GM12878 (cell line): ENCODE results near the gene ABCF1. TPM values are rescaled to one million over a fixed set of nuclear protein-coding genes. Genes with fewer than 3 reads are reported as not detected.
A peak's percentile ranks its signal among the peaks of the same experiment; 100 is the strongest.

Source experiments
- ATAC-seq: fragments of 200-7000 bp; cut with Tn5 transposase; 3 replicates; pipeline ENCODE4 v1.9.1; 2020; ENCODE audit warnings: mild to moderate bottlenecking, moderate library complexity
- BruUV-seq: library from RNA; stranded (reverse); fragments of 400-500 nt; replicated peaks from 2 replicates; lab custom pipeline; 2021; lab: Mats Ljungman, UMichigan
- CTCF ChIA-PET: fragments of 300-600 bp; sonication (Branson Sonifier 250); formaldehyde crosslinking; extraction: SDS; loops from one replicate; lab custom pipeline; 2021; ENCODE audit warnings: inconsistent platforms; lab: Yijun Ruan, JAX
- POLR2A ChIA-PET: fragments of 350-600 bp; formaldehyde crosslinking; extraction: SDS; loops from one replicate; lab custom pipeline; 2021; ENCODE audit warnings: inconsistent platforms; lab: Charles Lee
- RAD21 ChIA-PET: fragments of 300-600 bp; sonication (Branson Sonifier 250); formaldehyde crosslinking; loops from one replicate; lab custom pipeline; 2023; ENCODE audit warnings: antibody characterized with exemption; ENCODE audit not compliant: unreplicated experiment; lab: Charles Lee
- SMC1A ChIA-PET: fragments of 300-600 bp; sonication (Branson Sonifier 250); formaldehyde crosslinking; loops from one replicate; lab custom pipeline; 2023; ENCODE audit not compliant: unreplicated experiment, uncharacterized antibody; lab: Charles Lee
- DNase-seq: peaks from one replicate; pipeline ENCODE4 v3.0.0-alpha.2; 2011; ENCODE audit warnings: low read depth, low spot score
- FAIRE-seq: peaks from 3 replicates; lab custom pipeline; 2011; peaks lifted over from hg19 to GRCh38; lab: Jason Lieb, UNC
- H2AFZ ChIP-seq: 2 replicates; pipeline ENCODE4 v1.6.0; 2011; ENCODE audit warnings: low read depth, low read length, control low read depth; ENCODE audit not compliant: control insufficient read depth
- H3K27ac ChIP-seq: 2 replicates; pipeline ENCODE4 v1.5.1; 2011; ENCODE audit warnings: control low read depth; ENCODE audit not compliant: control insufficient read depth, insufficient read depth
- H3K27me3 ChIP-seq, 2 experiments: replicated peaks in 1 of 2; 2 replicates each; pipeline versions ENCODE4 v1.6.0 to v1.6.1; 2011; ENCODE audit warnings: low read length in 1 of 2; ENCODE audit not compliant: control insufficient read depth in 2 of 2, insufficient read depth in 2 of 2
- H3K36me3 ChIP-seq, 2 experiments: 2 replicates each; pipeline ENCODE4 v1.5.1; 2011; ENCODE audit warnings: low read length in 1 of 2; ENCODE audit not compliant: control insufficient read depth in 2 of 2, insufficient read depth in 2 of 2
- H3K4me1 ChIP-seq: 2 replicates; pipeline ENCODE4 v1.6.1; 2011; ENCODE audit warnings: mild to moderate bottlenecking, low read length, moderate library complexity, mixed read lengths; ENCODE audit not compliant: control insufficient read depth, insufficient read depth
- H3K4me2 ChIP-seq: 2 replicates; pipeline ENCODE4 v1.6.0; 2011; ENCODE audit warnings: control low read depth; ENCODE audit not compliant: control insufficient read depth, insufficient read depth
- H3K4me3 ChIP-seq: fragments of 200-600 bp; sonication (generic); 2 replicates; pipeline ENCODE4 v1.5.1; 2016
- H3K79me2 ChIP-seq: 2 replicates; pipeline ENCODE4 v1.6.0; 2011; ENCODE audit warnings: low read length; ENCODE audit not compliant: control insufficient read depth, insufficient read depth
- H3K9ac ChIP-seq: 2 replicates; pipeline ENCODE4 v1.8.0; 2011; ENCODE audit warnings: low read length, control low read depth, mixed read lengths; ENCODE audit not compliant: control insufficient read depth, insufficient read depth
- H3K9me3 ChIP-seq: replicated peaks from 3 replicates; pipeline ENCODE4 v1.5.1; 2011; ENCODE audit warnings: mild to moderate bottlenecking, low read length; ENCODE audit not compliant: control insufficient read depth, insufficient read depth
- H4K20me1 ChIP-seq: 2 replicates; pipeline ENCODE4 v1.6.0; 2011; ENCODE audit not compliant: control insufficient read depth, insufficient read depth
- BCL11A ChIP-seq: IDR thresholded peaks from 2 replicates; pipeline ENCODE4 v1.6.1; 2011; ENCODE audit warnings: low read depth, low read length
- FOXK2 ChIP-seq: fragments of 450-650 bp; IDR thresholded peaks from 2 replicates; pipeline ENCODE4 v1.6.1; 2017; ENCODE audit warnings: mild to moderate bottlenecking, moderate library complexity
- POLR2A ChIP-seq: IDR thresholded peaks from 2 replicates; pipeline ENCODE4 v1.6.1; 2011; ENCODE audit warnings: low read depth, mild to moderate bottlenecking, low read length
- POLR2AphosphoS5 ChIP-seq: IDR thresholded peaks from 2 replicates; pipeline ENCODE4 v1.6.1; 2011; ENCODE audit warnings: mild to moderate bottlenecking, low read length, inconsistent platforms
- ZNF384 ChIP-seq: IDR thresholded peaks from 2 replicates; pipeline ENCODE4 v1.6.1; 2012; ENCODE audit warnings: low read depth, mild to moderate bottlenecking, low read length, improper control_type of control experiment, borderline replicate concordance
- WGBS: methylation state at CpG from one replicate; pipeline ENCODE4 v1.1.6; 2016; ENCODE audit warnings: low lambda C conversion rate; ENCODE audit not compliant: insufficient replicate concordance, insufficient coverage; ENCODE audit errors: missing lambda C conversion rate; 5-methylcytosine and 5-hydroxymethylcytosine counted together
- in situ Hi-C: fragments of 300-500 bp; cut with MboI; formaldehyde crosslinking; loops from 9 replicates; pipeline ENCODE4 v1.14.3; 2018; ENCODE audit warnings: mixed read lengths
- intact Hi-C: fragments of 100-400 bp; cut with micrococcal nuclease; formaldehyde crosslinking; loops from one replicate; pipeline ENCODE4 v1.14.2; 2022; ENCODE audit not compliant: unreplicated experiment
- polyA plus RNA-seq, 11 experiments: library from polyadenylated mRNA; depleted of rRNA in 4 of 11; unstranded in 6 of 11; stranded (reverse) in 5 of 11; fragments of >200 nt; fragmentation: Nextera tagmentation in 4 of 11; fragmentation: Illumina TruSeq in 1 of 11; extraction: Ambion mirVana in 4 of 11; extraction: Trizol in 1 of 11; gene quantifications; 1 replicate in 1 of 11; 2 replicates in 10 of 11; pipeline versions ENCODE4 v1.2.1 to v1.2.3, GENCODE V29; 2011 to 2016; ENCODE audit warnings: inconsistent platforms in 2 of 11, missing spikeins in 2 of 11, low read depth in 1 of 11
- total RNA-seq, 4 experiments: library from RNA; depleted of rRNA in 3 of 4; stranded (reverse); fragments of >200 nt in 3 of 4; fragmentation: Illumina TruSeq in 1 of 4; extraction: Trizol in 1 of 4; gene quantifications; 2 replicates each; pipeline versions ENCODE4 v1.2.1 to v1.2.3, GENCODE V29; 2013 to 2021
- TF ChIP-seq, protein P1 (sequence below): fragments of 450-650 bp; IDR thresholded peaks from 2 replicates; pipeline ENCODE4 v1.6.1; 2016; ENCODE audit warnings: mild to moderate bottlenecking
- TF ChIP-seq, protein P2 (sequence below): fragments of 150-350 bp; IDR thresholded peaks from 2 replicates; pipeline ENCODE4 v1.6.1; 2016; ENCODE audit warnings: low read depth, low read length

The ABCF1 gene
- total and polyA plus RNA-seq, 10 of the 15 experiments (the other 5 are each of a cell fraction or from before 2014, with no cell fraction given): 21.3 to 79.6 (median 55.9) TPM

DNA sequence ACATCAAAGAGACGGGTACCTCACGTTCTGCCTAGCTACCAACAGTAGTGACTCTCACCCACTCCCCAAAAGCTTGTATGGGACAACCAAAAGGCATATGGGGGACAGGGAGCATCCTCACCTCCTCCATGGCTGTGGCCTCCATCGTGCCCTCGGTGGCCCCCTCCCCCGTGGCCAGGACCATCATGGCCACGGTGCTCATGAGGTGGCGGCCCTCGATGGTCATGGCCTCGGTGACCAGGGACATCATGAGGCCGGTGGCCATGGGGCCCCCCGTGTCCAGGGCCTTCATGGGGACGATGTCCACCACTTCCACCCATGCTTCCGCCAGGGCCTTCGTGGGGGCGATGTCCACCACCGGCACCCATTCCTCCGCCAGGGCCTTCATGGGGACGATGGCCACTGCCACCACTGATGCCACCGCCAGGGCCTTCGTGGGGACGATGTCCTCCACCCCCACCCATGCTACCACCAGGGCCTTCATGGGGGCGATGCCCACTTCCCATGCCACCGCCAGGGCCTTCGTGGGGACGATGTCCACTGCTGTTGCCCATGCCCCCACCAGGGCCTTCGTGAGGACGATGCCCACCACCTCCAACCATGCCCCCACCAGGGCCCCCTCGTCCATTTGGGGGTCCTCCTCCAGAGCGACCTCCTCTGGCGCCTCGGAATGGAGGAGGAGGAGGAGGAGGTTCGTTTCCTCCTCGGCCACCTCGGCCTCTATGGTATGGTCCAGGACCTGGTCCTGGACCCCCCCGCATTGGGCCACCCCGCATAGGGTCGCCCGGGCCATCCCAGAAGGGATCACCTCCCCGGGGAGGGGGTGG lies 30.8 kb downstream of the ABCF1 start:
- peaks cover 3% of the 10 kb centered on the region; the same call in 1 of the 2 replicates for H4K20me1 ChIP-seq
- no peak overlapping the region for H3K9ac ChIP-seq
- peaks cover 32 to 38% of the 10 kb centered on the region in 2 experiments for H3K36me3 ChIP-seq
- H3K9me3 ChIP-seq: no peaks in the 10 kb centered on the region
- no peaks in the 10 kb centered on the region for H3K27me3 ChIP-seq
- DNase-seq: no peak
- ChIA-PET CTCF (interaction anchor here (6.2 to 10.3 kb wide), 2 partner anchors 59 to 119 kb away, joined by 123 to 188 read pairs; no protein-coding TSS in a partner anchor), SMC1A (interaction anchor here (3.5 kb wide), 1 partner anchor 11 kb away, joined by 16 read pairs; no protein-coding TSS in a partner anchor), POLR2A (no interaction called here), RAD21 (no interaction called here)
- no peak for ATAC-seq
- intact Hi-C loops: no loop called here
- H3K4me3 ChIP-seq: no peak overlapping the region
- in situ Hi-C loops: no loop called here
- no peak overlapping the region for H2AFZ ChIP-seq
- no peaks in the 10 kb centered on the region for H3K79me2 ChIP-seq
- WGBS: 95% methylated on average over 39 of the region's 39 CpGs
- H3K4me1 ChIP-seq: no peaks in the 10 kb centered on the region; the same call in 1 of the 2 replicates
- H3K4me2 ChIP-seq: no peak overlapping the region
- FAIRE-seq: no peak
- no peak overlapping the region for H3K27ac ChIP-seq
- BruUV-seq: no TSS peak
- TF ChIP-seq POLR2A: peak; percentile 53; the same call in 1 of the 2 replicates
- TF ChIP-seq, protein P1, sequence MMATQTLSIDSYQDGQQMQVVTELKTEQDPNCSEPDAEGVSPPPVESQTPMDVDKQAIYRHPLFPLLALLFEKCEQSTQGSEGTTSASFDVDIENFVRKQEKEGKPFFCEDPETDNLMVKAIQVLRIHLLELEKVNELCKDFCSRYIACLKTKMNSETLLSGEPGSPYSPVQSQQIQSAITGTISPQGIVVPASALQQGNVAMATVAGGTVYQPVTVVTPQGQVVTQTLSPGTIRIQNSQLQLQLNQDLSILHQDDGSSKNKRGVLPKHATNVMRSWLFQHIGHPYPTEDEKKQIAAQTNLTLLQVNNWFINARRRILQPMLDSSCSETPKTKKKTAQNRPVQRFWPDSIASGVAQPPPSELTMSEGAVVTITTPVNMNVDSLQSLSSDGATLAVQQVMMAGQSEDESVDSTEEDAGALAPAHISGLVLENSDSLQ: no peak
- TF ChIP-seq POLR2AphosphoS5: peak; percentile 28; the same call in 1 of the 2 replicates

DNA sequence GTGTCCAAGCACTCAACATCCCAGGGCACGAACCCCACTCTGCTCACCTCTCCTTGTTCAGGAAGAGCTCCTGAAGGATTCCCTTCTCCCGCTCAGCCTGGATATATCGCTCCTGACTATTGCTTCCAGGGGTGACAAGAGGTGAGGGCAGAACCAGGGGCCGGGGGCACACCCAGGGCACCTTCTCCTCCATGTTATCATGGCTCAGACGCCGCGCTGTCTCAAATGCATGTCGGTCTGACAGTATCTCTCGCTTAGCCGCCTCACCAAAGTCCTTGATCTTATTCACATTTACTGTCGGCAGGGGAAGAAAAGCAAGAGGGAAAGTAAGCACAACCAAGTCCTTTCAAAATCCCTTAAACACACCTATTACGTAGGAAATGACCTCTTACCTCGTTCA lies 32.7 kb downstream of the ABCF1 start:
- in situ Hi-C loops: no loop called here
- Histone ChIP-seq H3K4me1 (no peaks in the 10 kb centered on the region), H3K36me3 (peaks cover 40 to 46% of the 10 kb centered on the region in 2 experiments), H3K9me3 (no peaks in the 10 kb centered on the region), H2AFZ (no peak overlapping the region), H3K27me3 (no peaks in the 10 kb centered on the region), H3K79me2 (no peaks in the 10 kb centered on the region), H4K20me1 (peaks cover 3% of the 10 kb centered on the region; the same call in 1 of the 2 replicates), H3K27ac (no peak overlapping the region), H3K4me3 (no peak overlapping the region), H3K4me2 (no peak overlapping the region), H3K9ac (no peak overlapping the region)
- no TSS peak for BruUV-seq
- ChIA-PET CTCF (interaction anchor here (1.1 to 1.3 kb wide), 3 partner anchors 22 to 127 kb away, joined by 3 to 5 read pairs (median 3); no protein-coding TSS in a partner anchor), SMC1A (interaction anchor here (0.6 to 1.8 kb wide), 3 partner anchors 9 to 283 kb away, joined by 3 to 4 read pairs (median 4); no protein-coding TSS in a partner anchor), RAD21 (no interaction called here), POLR2A (interaction anchor here (0.6 kb wide), 1 partner anchor 92 kb away, joined by 3 read pairs; no protein-coding TSS in a partner anchor)
- WGBS: 92% methylated on average over 13 of the region's 13 CpGs
- FAIRE-seq: no peak
- intact Hi-C loops: no loop called here
- ATAC-seq: no peak
- no peak for DNase-seq
- TF ChIP-seq, protein P2, sequence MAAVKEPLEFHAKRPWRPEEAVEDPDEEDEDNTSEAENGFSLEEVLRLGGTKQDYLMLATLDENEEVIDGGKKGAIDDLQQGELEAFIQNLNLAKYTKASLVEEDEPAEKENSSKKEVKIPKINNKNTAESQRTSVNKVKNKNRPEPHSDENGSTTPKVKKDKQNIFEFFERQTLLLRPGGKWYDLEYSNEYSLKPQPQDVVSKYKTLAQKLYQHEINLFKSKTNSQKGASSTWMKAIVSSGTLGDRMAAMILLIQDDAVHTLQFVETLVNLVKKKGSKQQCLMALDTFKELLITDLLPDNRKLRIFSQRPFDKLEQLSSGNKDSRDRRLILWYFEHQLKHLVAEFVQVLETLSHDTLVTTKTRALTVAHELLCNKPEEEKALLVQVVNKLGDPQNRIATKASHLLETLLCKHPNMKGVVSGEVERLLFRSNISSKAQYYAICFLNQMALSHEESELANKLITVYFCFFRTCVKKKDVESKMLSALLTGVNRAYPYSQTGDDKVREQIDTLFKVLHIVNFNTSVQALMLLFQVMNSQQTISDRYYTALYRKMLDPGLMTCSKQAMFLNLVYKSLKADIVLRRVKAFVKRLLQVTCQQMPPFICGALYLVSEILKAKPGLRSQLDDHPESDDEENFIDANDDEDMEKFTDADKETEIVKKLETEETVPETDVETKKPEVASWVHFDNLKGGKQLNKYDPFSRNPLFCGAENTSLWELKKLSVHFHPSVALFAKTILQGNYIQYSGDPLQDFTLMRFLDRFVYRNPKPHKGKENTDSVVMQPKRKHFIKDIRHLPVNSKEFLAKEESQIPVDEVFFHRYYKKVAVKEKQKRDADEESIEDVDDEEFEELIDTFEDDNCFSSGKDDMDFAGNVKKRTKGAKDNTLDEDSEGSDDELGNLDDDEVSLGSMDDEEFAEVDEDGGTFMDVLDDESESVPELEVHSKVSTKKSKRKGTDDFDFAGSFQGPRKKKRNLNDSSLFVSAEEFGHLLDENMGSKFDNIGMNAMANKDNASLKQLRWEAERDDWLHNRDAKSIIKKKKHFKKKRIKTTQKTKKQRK: no peak
- no peak for TF ChIP-seq FOXK2
- no peak for TF ChIP-seq ZNF384
- no peak for TF ChIP-seq BCL11A
